GM21528 (cell line): Measurements from ENCODE around the gene TMEM198.

ENCODE experiments used
- ATAC-seq: cut with Tn5 transposase; IDR thresholded peaks from one replicate; pipeline ENCODE4 v1.9.1; 2021; ENCODE audit warnings: mild to moderate bottlenecking, moderate library complexity; ENCODE audit not compliant: unreplicated experiment, low FRiP score

TMEM198 gene

GRCh38 chr2:219542931-219543595 is 765 bp upstream of the TMEM198 start:
- ATAC-seq, result peak; percentile 44

- no peak for ATAC-seq
These were observed 739 bp downstream of the TMEM198 start for GRCh38 chr2:219544567-219544966.

DNA sequence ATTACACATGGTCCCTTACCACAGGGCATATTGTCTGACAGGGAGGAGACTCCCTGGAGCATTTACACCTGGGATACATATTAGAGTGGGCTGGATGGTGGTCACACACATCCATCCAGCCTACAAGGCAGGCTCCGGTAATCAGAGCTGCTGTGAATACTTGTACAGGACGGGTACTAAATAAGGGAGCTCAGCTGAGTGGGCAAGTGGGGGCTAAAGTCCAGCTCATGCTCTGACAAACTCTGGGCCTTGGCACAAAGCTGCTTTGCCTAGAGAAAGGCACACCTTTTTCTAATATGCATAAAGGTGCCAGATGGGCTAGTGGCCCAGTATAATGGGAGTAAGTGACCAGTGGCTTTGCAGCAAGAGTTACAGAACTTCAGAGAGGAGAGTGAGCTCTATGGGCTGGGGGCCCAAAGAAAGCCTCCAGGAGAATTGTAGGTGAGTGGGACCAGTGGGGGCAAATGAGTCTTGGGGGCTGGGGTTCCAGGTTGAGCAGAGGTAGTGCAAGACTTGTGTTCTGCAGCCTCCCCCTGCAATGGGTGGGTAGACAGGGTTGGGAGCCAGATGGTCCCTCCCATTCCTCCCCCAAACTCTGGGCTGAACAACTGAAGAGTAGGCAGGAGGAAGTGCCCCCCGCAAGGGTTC is 1.6 kb downstream of the TMEM198 start:
- ATAC-seq, result no peak

GRCh38 chr2:219545943-219546352 is 2.1 kb downstream of the TMEM198 start:
- no peak for ATAC-seq

DNA sequence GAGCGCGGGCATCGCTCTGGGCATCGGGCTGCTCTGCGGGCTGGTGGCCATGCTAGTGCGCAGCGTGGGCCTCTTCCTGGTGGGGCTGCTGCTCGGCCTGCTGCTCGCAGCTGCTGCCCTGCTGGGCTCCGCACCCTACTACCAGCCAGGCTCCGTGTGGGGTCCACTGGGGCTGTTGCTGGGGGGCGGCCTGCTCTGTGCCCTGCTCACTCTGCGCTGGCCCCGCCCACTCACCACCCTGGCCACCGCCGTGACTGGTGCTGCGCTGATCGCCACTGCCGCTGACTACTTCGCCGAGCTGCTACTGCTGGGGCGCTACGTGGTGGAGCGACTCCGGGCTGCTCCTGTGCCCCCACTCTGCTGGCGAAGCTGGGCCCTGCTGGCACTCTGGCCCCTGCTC is 3.8 kb downstream of the TMEM198 start:
- no peak for ATAC-seq

DNA sequence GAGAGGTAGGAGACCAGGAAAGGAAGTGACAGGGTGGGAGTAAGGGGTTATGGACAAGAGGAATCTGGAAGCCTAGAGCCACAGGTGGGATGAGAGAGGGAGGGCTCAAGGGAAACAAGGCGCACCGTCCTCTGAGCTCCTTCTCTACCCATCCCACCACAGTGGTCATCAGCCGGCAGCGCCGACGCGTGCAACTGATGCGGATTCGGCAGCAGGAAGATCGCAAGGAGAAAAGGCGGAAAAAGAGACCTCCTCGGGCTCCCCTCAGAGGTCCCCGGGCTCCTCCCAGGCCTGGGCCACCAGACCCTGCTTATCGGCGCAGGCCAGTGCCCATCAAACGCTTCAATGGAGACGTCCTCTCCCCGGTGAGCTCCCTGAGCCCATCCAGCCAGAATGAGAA is 5.2 kb downstream of the TMEM198 start:
- ATAC-seq, result no peak

DNA sequence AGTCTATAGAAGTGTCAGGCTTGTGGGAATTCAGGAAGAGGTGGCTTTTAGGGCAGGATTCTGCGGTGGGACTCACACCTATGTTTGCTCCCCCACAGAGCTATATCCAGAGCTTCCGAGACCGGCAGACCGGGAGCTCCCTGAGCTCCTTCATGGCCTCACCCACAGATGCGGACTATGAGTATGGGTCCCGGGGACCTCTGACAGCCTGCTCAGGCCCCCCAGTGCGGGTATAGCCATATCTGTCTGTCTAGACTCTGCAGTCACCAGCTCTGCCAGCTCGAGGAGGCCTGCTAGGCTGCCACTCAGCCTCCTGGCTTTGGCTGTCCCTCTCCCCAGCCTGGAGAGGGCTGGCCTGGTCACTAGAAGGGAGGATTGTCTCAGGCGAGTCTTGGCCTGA is 5.8 kb downstream of the TMEM198 start:
- ATAC-seq, result no peak

DNA sequence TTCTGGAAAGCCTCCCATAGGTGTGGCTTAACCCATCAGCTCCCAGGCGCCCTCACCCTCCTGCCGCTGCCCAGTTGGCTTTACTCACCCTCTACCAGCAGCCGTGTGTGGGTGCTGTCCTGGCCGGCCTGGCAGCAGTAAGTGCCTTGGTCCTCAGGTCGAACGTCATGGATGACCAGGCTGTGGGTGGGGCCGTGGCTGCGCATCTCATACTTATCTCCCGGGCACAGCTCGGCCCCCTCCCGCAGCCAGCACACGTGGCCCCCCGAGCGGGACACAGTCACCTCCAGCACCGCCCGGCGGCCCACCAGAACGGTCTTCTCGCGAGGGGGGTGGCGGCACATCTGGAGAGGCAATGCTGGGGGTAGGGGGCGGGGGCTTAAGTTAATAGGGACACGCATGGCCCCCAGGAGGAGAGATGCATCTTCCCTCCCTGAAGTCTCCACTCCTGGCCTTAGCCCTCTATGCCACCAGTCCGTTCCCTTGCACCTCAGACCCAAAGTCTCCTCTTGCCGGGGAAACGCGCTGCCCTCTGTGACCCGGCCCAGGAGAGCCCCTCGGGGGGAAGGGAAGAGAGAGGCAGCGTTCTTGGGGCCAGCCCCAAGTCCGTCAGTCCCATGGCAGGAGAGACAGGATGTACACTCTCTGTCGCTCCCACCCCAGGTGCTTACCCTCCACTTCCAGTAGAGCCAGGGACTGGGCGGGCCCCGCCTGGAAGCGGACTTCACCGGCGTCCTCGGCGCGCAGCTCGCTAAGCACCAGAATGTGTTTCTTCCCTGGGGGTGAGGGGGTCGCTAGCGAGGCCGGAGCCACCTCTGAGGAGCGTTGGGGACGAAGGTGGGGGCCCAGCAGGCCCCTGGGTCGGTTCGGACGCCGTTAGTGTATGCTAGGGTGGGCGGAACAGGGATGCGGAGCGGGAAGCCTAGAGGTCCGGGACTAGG is 7.9 kb downstream of the TMEM198 start:
- no peak for ATAC-seq

DNA sequence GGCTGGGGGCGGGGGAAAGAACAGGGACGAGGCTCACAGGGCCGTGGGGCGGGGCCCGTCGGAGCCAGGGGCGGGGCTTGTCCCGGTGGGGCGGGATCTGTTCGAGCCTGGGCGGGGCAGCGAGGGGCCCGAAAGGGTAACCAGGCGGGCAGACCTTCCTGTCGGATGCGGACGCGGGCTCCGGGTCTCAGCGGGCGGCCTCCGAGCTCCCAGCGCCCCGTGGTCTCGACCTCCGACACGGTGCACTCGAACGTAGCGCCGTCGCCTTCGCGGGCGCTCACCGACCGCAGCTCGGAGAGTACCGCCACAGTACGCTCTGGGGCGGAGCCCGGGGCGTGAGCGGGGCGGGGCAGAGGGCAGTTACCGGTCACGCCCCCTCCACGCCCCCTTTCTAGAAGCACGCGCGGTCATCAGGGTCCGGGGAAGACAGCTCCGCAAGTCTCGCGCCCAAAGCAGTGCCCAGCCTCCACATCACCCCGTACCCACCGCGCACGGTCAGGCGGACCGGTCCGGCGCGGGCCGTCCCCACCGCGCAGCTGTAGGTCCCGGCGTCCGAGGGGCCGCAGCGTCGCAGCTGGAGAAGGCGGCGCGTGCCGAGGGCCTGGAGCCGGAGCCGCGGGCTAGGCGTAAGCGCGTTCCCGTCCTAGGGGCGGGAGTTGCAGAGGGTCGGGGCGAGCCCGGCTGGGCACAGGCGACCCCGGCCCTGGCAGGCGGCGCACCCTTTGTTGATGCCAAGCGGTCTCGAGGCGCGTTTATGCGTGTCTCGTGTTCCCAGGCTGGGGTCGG is 8.7 kb downstream of the TMEM198 start:
- peak; percentile 88 for ATAC-seq

DNA sequence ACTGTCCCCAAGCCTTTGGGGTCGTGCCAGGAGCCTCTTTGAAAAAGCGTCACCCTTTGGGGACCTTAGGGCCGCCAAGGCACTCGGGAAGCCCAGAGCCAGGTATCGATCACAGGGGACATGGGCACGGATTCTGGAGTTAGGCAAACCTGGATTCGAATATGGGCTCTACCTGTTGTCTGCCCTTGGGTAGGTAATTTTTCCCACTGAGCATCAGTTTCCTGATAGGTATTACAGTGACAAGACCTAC is 9.3 kb downstream of the TMEM198 start:
- ATAC-seq, result no peak

DNA sequence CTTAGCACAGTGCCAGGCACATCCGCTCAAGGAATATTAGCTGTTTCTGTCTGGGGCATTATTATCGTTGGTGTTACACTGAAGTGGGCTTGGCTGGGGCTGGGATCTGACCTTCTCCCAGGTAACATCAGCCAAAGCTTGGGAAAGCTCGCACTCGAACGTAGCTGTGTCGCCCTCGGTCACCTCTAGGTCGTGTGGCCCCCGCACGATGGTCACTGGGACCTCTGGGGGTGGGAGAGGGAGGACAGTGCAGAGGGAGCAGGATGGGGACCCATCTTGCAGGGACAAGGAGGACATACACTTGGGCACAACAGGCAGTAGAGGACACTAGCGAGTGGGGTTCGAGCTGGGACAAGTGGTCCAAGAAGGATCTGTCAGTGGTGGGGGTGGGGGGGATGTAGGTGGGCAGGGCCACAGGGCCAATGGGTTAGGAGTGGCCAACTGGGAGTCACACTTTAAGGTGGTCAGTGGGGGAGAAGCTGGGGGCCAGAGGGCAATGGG is 9.7 kb downstream of the TMEM198 start:
- ATAC-seq, result no peak

DNA sequence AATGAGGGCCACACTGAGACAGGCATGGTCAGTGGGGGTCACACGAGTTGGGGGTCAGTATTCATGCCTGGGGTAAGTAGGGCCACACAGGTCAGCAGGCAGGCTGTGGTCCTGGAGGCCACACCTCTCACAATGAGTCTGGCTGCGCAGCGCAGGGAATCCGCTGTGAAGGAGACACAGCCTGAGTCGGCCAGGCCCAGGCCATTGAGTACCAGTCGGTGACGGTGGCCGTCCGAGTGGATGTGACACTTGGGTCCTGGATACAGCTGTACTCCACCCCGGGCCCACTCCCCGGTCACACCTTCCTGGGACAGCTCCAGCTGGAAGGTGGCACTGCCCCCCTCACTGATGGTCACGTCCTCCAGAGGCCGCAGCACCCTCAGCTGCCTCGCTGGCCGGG is 10.5 kb downstream of the TMEM198 start:
- ATAC-seq, result no peak

DNA sequence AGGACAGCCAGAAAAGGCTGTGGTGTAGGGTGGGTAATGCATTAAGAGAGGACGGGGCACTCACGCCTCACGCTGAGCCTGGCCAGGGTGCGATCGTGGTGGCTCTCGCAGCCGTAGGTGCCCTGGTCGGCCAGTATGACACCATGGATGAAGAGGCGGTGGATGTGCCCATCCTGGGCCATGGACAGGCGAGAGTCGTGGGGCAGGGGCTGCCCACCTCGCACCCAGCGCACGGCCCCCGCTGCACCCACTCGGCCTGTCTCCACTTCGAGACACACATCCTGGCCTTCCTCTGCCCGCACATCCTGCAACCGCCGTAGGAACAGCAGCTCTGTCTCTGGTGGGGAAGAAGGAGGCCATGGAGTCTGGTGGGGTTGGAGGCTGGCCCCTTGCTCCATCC is 12.1 kb downstream of the TMEM198 start:
- ATAC-seq, result no peak

- ATAC-seq, result no peak
These were observed 12.6 kb downstream of the TMEM198 start for GRCh38 chr2:219556413-219556812.

GRCh38 chr2:219557320-219557719 is 13.5 kb downstream of the TMEM198 start:
- ATAC-seq, result no peak

- ATAC-seq, result no peak
These were observed 14.3 kb downstream of the TMEM198 start for GRCh38 chr2:219557791-219558785.

DNA sequence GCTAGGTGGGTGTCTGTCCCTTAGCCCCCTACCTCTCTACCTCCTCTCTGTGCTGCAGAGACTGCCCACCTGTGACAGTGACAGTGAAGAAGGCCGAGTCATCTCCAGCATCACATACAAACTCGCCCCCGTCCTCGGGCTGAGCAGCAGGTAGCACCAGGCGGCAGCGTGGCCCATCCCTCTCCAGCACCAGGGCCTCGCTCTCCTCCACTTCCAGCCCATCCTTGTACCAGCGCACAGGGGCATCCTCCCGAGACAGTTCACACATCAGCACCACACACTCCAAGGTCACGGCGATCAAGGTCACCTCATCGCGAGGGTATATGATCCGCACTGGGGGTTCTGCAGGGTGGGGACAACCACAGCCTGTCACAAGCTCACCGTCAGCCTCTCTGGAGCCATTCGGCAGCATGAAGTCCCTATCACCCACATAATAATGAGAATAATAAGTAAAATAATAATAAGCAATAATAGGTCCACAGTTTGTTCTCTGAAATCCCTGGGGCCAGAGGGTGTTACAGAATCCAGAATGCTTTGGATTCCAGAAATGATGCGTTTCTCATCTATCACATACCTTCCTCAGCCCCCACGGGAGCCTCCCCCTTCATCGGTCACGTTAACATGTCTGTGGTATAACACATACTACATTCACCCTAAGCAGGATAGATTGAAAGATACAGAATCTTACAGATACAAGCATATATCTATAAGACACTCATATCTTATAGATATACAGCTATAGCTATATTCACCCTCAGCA is 15.5 kb downstream of the TMEM198 start:
- ATAC-seq, result no peak

DNA sequence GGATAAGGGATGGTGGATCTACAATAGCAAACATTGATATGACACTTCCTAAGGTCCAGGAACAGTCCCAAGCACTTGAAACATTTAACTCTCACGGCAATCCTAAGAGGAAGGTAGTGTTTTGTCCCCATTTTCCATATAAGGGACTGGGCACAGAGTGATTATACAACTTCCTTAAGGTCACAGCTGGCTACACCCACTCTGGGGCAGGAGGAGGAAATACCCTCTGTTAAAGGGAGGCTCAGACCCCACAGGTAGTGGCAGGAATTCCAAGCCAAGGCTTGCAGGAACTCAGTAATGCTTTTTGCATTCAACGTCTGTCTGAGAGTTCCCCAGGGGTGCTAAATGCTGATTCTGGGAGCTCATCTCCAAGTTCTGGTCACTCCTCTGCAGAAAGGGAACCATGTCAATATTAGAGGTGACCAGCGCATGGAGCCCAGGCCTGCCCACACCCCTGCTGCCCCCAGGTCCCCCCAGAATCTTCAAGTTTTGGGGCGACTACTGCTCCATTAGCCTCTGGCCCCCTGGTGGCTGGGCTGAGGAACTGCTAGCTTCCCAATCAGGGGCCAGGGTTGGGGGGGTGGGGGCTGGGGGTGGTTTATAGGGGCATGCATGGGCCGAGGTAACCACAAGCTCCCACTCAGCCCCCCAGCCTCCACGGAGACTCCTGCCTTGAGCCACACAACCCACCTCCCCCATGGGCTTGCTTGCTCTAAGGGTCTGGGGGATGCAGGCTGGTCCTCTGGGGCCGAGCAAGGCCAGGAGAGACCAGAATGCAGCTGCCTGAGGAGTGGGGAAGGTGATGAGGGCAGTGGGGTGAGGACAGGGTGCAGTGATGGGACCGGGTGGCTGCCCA is 16.4 kb downstream of the TMEM198 start:
- no peak for ATAC-seq
